HG02759 (cell line): Measurements from ENCODE around the gene GJB5.
"Not testable (repeated sequence)": the region's sequence is repeated elsewhere in the genome, so short reads cannot be mapped to it uniquely, and the experiment has no call there.

Experiments
- ATAC-seq: cut with Tn5 transposase; IDR thresholded peaks from one replicate; pipeline ENCODE4 v1.9.1; 2021; ENCODE audit warnings: mild to moderate bottlenecking, moderate library complexity; ENCODE audit not compliant: unreplicated experiment

GJB5 gene

GRCh38 chr1:34773114-34773513 lies 18.3 kb downstream of the GJB5 start:
- ATAC-seq = not testable (repeated sequence)

- ATAC-seq = no peak
These were observed 20.1 kb downstream of the GJB5 start for GRCh38 chr1:34774957-34775356.

DNA sequence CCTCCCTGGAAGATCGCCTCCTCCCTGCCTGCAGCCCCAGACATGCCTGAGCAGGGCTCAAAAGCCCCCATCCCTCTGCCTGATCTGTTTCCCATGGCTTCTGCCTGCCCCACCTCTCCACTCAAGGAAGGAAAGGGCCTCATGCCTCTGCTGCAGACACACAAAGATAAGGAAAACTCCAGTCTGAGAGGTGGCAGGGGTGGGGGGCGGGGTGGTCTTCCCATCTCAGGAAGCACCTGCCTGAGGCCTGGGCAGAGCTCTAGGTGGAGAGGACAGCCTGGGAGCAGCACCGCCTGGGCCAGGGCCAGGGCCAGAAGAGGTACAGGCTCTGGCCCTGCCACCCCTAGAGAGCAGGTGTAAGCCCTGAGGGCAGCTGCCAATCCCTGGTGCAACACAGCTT lies 22.1 kb downstream of the GJB5 start:
- no peak for ATAC-seq

- ATAC-seq = no peak
These were observed 22.9 kb downstream of the GJB5 start for GRCh38 chr1:34777519-34778321.

DNA sequence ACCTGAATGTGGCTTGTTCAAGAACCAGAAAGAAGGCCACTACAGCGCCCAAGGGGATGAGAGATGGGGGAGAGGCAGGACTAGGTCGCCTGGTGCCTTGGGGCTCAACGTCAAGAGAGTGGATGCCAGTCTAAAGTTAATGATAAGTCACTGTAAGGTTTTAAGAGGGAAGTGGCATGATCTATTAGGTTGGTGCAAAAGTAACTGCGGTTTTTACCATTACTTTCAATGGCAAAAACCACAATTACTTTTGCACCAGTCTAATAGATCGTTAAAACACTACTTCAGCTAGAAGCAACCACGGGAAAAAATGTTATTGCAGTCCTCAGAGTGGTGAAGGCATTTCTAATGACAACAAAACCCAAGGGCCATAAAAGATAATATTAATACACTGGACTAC lies 23.5 kb downstream of the GJB5 start:
- no peak for ATAC-seq

DNA sequence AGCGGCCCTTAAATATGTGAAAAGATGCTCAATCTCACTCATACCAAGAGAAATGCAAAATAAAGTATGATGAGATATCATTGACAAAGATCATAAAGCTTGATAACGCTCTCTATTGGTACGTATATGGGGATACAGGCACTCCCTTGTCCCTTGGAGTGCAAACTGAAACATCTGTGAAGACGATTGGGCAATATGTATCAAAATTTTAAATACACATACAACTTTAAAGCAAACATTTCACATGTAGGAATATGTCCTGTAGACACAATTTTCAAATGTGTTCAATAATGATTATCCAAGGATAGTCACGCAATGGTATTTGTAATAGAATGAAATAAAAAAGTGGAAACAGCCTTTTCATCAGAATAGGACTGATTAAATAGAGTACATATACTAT lies 24.2 kb downstream of the GJB5 start:
- ATAC-seq = no peak

DNA sequence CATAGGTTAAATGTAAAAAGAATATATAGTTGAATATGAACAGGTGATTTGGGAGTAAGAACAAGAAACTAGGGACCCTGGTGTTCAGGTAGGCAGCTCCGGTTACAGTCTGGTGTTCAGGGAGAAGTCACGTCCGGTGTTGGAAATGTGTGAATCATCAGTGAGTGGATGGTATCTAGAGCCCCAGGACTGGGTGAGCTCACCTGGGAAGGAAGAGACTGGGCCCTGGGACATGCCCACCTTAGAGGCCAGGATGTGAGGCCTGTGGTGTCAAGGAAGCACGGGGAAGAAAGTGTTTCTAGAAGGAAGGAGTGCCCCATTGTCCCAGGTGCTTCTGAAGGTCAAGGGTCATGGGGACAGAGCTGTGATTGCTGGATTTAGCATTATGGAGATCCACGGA lies 24.7 kb downstream of the GJB5 start:
- no peak for ATAC-seq

DNA sequence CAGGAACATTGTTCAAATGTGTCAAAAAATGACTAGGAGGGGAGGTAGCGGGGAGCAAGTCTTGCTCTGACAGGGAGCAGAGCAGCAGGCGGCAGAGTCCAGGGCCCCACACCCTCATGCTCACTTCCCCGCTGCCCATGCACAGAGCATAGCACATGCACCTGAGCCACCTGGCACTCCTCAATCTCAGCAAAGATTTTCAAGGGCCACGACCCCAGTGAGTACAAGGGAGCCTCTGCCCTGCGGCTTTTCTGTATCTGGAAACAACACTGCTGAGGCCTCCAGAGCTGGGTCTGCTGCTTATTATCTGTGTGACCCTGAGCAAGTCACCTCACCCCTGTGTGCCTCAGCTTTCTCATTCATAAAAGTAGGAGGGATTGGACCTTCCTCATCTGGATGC lies 25.1 kb downstream of the GJB5 start:
- no peak for ATAC-seq

DNA sequence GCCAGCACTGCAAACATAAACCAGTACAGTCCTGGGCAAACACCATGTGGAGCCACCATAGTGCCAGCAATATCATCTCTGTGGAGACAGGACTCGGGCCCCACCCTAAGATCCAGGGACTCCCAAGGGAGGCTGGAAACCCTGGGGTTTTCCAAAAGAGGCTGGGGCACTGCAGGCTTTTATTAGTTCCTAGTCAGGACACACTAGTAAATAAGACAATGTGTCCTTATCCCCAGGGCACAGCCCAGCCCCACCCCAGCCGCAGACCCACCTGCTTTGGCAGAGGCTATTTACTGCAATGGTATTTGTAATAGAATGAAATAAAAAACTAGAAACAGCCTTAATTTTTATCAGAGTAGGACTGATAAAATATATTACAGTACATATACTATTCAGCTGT lies 25.7 kb downstream of the GJB5 start:
- no peak for ATAC-seq

DNA sequence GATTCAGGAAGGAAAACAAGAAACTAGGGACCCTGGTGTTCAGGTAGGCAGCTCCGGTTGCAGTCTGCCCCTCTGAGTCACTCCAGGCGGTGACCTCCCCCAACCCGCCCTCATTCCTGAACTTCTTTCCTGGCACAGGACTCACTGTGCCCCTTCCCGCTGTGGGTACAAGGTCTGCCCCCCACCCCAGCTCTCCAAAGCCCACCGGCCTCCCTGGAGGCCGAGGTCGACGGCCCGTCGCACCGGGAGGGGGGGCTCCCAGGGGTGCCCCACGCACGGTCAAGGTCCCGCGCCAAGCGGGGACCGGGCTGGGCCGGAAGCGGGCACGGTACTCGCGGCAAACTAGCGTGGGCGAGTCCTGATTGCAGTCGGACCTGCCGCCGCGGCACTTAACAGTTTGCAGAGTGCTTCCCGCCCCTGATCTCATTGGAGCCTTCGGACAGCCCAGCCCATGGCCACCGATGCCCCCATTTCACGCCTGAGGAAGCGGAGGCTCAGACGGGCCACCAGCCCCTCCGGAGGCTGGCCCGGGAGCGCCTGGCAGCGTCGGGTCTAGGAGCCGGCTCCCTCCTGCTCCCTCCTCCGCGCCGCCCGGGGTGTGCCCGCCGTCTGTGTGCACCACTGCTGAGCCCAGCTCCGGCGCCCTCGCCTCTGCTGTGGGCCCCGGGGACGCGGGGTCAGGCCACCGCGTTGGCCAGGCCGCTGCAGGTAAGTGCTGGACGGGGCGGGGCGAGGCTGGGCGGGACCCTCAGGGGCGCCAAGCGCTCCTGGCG lies 26.4 kb downstream of the GJB5 start, which contains the start of gene GJB3:
GJB3 (plus strand) TSS at position 144 of the 773 bp plus-strand sequence. CDS start 3,549 bp downstream, outside the sequence.
- no peak for ATAC-seq

GRCh38 chr1:34781844-34782391 lies 27.1 kb downstream of the GJB5 start:
- no peak for ATAC-seq

- no peak for ATAC-seq
These were observed 29.9 kb downstream of the GJB5 start for GRCh38 chr1:34784751-34785221.

GRCh38 chr1:34785231-34785874 lies 30.5 kb downstream of the GJB5 start:
- no peak for ATAC-seq

DNA sequence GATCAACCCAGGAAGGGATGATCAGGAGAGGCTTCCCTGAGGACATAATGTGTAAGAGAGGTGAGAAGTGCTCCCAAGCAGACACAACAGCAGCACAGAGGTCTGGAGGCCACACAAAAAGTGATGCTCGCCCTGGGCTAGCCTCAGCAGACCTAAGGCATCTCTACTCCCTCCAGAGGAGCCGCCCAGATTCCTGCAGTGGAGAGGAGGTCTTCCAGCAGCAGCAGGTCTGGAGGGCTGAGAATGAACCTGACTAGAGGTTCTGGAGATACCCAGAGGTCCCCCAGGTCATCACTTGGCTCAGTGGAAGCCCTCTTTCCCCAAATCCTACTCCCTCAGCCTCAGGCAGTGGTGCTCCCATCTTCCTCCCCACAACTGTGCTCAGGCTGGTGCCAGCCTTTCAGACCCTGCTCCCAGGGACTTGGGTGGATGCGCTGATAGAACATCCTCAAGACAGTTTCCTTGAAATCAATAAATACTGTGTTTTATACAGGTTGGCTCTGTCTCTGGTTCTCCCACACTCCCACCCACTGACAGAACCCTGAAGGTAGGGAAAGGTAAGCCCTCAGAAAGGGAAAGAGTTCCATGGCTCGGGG lies 31.1 kb downstream of the GJB5 start:
- ATAC-seq = no peak

DNA sequence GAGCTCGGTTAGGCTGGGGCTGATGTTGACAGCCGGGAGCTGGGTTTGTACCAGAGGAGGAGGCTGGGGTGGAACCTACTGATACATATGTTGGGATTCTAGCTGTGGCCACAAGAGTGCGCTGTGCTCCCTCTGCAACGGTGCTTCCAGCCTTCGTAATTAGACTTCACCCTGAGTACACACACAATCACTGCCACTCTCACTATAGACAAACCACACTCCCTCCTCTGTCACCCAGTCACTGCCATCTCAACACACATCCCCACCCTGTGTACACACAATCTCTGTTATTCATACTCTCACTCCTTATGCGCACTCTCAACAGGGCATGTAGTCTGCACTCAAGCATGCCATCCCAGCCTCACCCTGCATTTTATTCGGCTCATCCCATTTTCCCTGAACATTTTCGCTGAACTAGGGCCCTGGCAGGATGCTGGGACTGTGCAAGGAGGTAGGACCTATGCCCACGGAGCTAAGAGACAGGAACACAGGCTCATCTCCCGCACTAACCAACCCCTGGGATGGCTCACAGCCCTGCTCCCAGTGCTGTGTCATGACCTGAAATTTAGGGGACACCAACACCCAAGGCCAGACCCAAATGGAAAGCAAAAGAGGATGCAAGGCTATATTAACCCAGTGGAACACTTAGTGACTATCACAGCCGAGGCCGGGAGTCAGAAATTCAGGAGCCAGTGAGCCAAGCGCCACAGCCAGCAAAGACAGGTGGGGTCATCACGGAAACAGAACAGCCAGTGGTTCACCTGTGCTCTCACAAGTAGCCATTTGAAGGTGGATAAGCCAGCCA lies 31.9 kb downstream of the GJB5 start:
- no peak for ATAC-seq

- ATAC-seq = no peak
These were observed 32.9 kb downstream of the GJB5 start for GRCh38 chr1:34787461-34788420.

DNA sequence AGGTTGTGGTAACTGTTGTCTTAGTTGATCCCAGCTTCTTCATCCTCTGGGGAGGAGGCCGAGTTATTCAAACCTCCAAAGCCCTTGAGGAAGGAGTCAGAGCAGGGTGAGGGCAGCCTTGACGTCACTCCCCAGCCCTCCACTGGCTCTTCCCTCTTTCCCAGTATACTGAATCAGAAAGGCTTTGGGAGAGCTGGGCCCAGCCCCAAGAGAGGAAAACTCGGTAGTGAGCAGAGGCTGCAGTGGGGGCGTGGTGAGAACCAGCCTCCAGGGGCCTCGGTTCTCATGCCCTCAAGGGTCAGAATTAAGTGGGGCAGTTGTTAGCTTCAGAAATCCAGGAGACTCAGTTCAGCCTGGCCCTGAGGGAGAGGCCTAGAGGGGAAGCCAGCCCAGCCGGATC lies 36.1 kb downstream of the GJB5 start:
- no peak for ATAC-seq

GRCh38 chr1:34792424-34792823 lies 37.6 kb downstream of the GJB5 start:
- ATAC-seq = no peak
